ENCODE measurements around the gene RIC8B.

DNA sequence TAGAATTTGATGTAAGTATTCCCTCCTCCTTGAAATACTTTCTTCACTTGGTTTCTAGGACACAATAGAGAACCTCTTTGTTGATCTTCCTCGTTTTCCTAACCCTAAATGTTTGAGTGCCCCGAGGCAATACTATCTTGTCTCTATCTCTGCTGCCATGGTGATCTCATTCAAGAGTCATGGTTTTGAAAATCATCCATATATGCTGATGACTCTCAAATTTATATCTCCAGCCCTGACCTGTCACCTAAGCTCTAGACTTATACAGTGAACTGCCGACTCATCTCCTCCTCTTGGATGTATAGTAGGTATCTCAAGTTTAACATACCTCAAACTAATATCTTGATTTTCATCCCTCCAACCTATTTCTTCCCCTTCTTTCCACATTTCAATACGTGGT is 71.4 kb downstream of the RIC8B start:
- TF ChIP-seq POLR2A (IDR thresholded peaks at IDR 0.05; ENCODE audit: low read depth, low read length) = no peak
- no peak for TF ChIP-seq POLR2AphosphoS5 (IDR thresholded peaks at IDR 0.05; ENCODE audit: low read depth, low read length)
- TF ChIP-seq TAF1 (IDR thresholded peaks at IDR 0.05; ENCODE audit: low read depth, low read length) = no peak
- no peak for TF ChIP-seq POU2F2 (IDR thresholded peaks at IDR 0.05; ENCODE audit: low read depth, low read length)
- TF ChIP-seq SPI1 (IDR thresholded peaks at IDR 0.05; ENCODE audit: low read depth, low read length) = no peak
- no peak for TF ChIP-seq PAX5 (IDR thresholded peaks at IDR 0.05; ENCODE audit: insufficient read depth, low read length, severe bottlenecking)
